ENCODE measurements around the gene BID. TPM values are rescaled to one million over a fixed set of nuclear protein-coding genes. Genes with fewer than 3 reads are reported as not detected.

BID gene
- polyA plus RNA-seq, 1 donor from 2014 or later = 88.6 TPM

- Histone ChIP-seq H3K4me2 (ENCODE audit: low read length) (no peak overlapping the region), H3K9me3 (ENCODE audit: low read length) (no peaks in the 10 kb centered on the region), H3K27ac (ENCODE audit: low read length) (no peak overlapping the region), H3K27me3 (ENCODE audit: insufficient read depth, low read depth, low read length) (no peaks in the 10 kb centered on the region), H3K4me3 (ENCODE audit: low read length) (no peak overlapping the region), H3K9ac (ENCODE audit: low read length) (no peak overlapping the region), H2AFZ (ENCODE audit: low read depth, low read length) (no peak overlapping the region), H4K20me1 (ENCODE audit: insufficient read depth) (no peaks in the 10 kb centered on the region), H3F3A (ENCODE audit: insufficient read depth, low read length, poor library complexity, severe bottlenecking) (no peaks in the 10 kb centered on the region), H3K9me2 (ENCODE audit: insufficient read depth, low read length) (no peaks in the 10 kb centered on the region), H3K36me3 (ENCODE audit: insufficient read depth, low read length) (no peaks in the 10 kb centered on the region), H3K79me2 (replicated peaks; ENCODE audit: insufficient read depth, low read length) (no peaks in the 10 kb centered on the region)
- no peak for TF ChIP-seq EP300 (conservative IDR thresholded peaks at IDR 0.05; ENCODE audit: poor library complexity, severe bottlenecking)
- no peak for TF ChIP-seq SMC3 (conservative IDR thresholded peaks at IDR 0.05; ENCODE audit: poor library complexity)
- TF ChIP-seq REST (IDR thresholded peaks at IDR 0.05; ENCODE audit: borderline replicate concordance) = no peak
- TF ChIP-seq POLR2AphosphoS5 (IDR thresholded peaks at IDR 0.05) = no peak
- no peak for TF ChIP-seq TAF1 (IDR thresholded peaks at IDR 0.05; ENCODE audit: low read depth)
- no peak for TF ChIP-seq RAD21 (conservative IDR thresholded peaks at IDR 0.05)
- no peak for TF ChIP-seq MXI1 (conservative IDR thresholded peaks at IDR 0.05; ENCODE audit: poor library complexity, severe bottlenecking)
- no peak for TF ChIP-seq EZH2 (IDR thresholded peaks at IDR 0.05; ENCODE audit: borderline replicate concordance, insufficient read depth, low read length, poor library complexity, severe bottlenecking)
- no peak for TF ChIP-seq CTCF (IDR thresholded peaks at IDR 0.05; ENCODE audit: poor library complexity, severe bottlenecking)
Observed at GRCh38 chr22:17823226-17823625, 49.0 kb upstream of the BID start.

GRCh38 chr22:17822087-17822486 is 47.8 kb upstream of the BID start:
- H3K27ac ChIP-seq (ENCODE audit: low read length) = no peak overlapping the region
- H4K20me1 ChIP-seq (ENCODE audit: insufficient read depth) = no peaks in the 10 kb centered on the region
- TF ChIP-seq EZH2 (IDR thresholded peaks at IDR 0.05; ENCODE audit: borderline replicate concordance, insufficient read depth, low read length, poor library complexity, severe bottlenecking) = no peak
- no peak overlapping the region for H3K4me3 ChIP-seq (ENCODE audit: low read length)
- no peaks in the 10 kb centered on the region for H3F3A ChIP-seq (ENCODE audit: insufficient read depth, low read length, poor library complexity, severe bottlenecking)
- H2AFZ ChIP-seq (ENCODE audit: low read depth, low read length) = no peak overlapping the region
- H3K9ac ChIP-seq (ENCODE audit: low read length) = no peak overlapping the region
- no peaks in the 10 kb centered on the region for H3K27me3 ChIP-seq (ENCODE audit: insufficient read depth, low read depth, low read length)
- no peaks in the 10 kb centered on the region for H3K79me2 ChIP-seq (replicated peaks; ENCODE audit: insufficient read depth, low read length)
- H3K4me2 ChIP-seq (ENCODE audit: low read length) = no peak overlapping the region
- no peaks in the 10 kb centered on the region for H3K9me3 ChIP-seq (ENCODE audit: low read length)
- H3K36me3 ChIP-seq (ENCODE audit: insufficient read depth, low read length) = no peaks in the 10 kb centered on the region
- no peaks in the 10 kb centered on the region for H3K9me2 ChIP-seq (ENCODE audit: insufficient read depth, low read length)

Measured in neural cell (in vitro differentiated cells).